Activated CD8-positive, alpha-beta memory T cell treated with anti-CD3 and anti-CD28 coated beads, Interleukin-2, amount 50 U/mL, for 48 hours (primary cell): Measurements from ENCODE around the gene TGFB1I1.
"Not testable (repeated sequence)": the region's sequence is repeated elsewhere in the genome, so short reads cannot be mapped to it uniquely, and the experiment has no call there.

Experiments
- DNase-seq: peaks from one replicate; pipeline ENCODE4 v3.0.0-alpha.2; 2020

The TGFB1I1 gene

GRCh38 chr16:31488468-31489297 lies 16.7 kb downstream of the TGFB1I1 start:
- no peak for DNase-seq

- no peak for DNase-seq
These were observed 17.3 kb downstream of the TGFB1I1 start for GRCh38 chr16:31489298-31489564.

- DNase-seq: no peak
These were observed 17.9 kb downstream of the TGFB1I1 start for GRCh38 chr16:31489616-31490584.

- DNase-seq: no peak
These were observed 19.9 kb downstream of the TGFB1I1 start for GRCh38 chr16:31491778-31492418.

- no peak for DNase-seq
These were observed 21.7 kb downstream of the TGFB1I1 start for GRCh38 chr16:31493506-31494125.

GRCh38 chr16:31496670-31497069 lies 24.7 kb downstream of the TGFB1I1 start:
- no peak for DNase-seq

- no peak for DNase-seq
These were observed 26.5 kb downstream of the TGFB1I1 start for GRCh38 chr16:31498493-31498892.

GRCh38 chr16:31499928-31500327 lies 28.0 kb downstream of the TGFB1I1 start:
- DNase-seq: no peak

- no peak for DNase-seq
These were observed 29.4 kb downstream of the TGFB1I1 start for GRCh38 chr16:31501226-31501965.

- no peak for DNase-seq
These were observed 30.0 kb downstream of the TGFB1I1 start for GRCh38 chr16:31501966-31502348.

- DNase-seq: no peak
These were observed 31.0 kb downstream of the TGFB1I1 start for GRCh38 chr16:31502981-31503380.

- not testable (repeated sequence) for DNase-seq
These were observed 31.6 kb downstream of the TGFB1I1 start for GRCh38 chr16:31503555-31503954.

GRCh38 chr16:31504159-31504558 lies 32.2 kb downstream of the TGFB1I1 start:
- no peak for DNase-seq

- no peak for DNase-seq
These were observed 33.5 kb downstream of the TGFB1I1 start for GRCh38 chr16:31505483-31505882.

GRCh38 chr16:31507617-31507928 lies 35.6 kb downstream of the TGFB1I1 start:
- DNase-seq: no peak

- peak; percentile 93 for DNase-seq
These were observed 36.2 kb downstream of the TGFB1I1 start, which contains the start of gene RUSF1 for GRCh38 chr16:31507929-31508705. TSS of gene RUSF1 (minus strand) at chr16:31508391. CDS start at chr16:31508373, 18 bp downstream.

- DNase-seq: no peak
These were observed 36.8 kb downstream of the TGFB1I1 start for GRCh38 chr16:31508706-31509195.

GRCh38 chr16:31513126-31513525 lies 41.2 kb downstream of the TGFB1I1 start:
- DNase-seq: no peak

GRCh38 chr16:31513884-31514283 lies 41.9 kb downstream of the TGFB1I1 start:
- no peak for DNase-seq

- DNase-seq: no peak
These were observed 45.9 kb downstream of the TGFB1I1 start for GRCh38 chr16:31517800-31518402.
